Left lung (tissue), 10 donors: Measurements from ENCODE around the gene ABITRAM. TPM values are rescaled to one million over a fixed set of nuclear protein-coding genes. Genes with fewer than 3 reads are reported as not detected.

Experiments
- ATAC-seq: fragments of 200-7000 bp; cut with Tn5 transposase; one replicate; pipeline ENCODE4 v1.9.1; 2020; ENCODE audit warnings: moderate library complexity
- DNase-seq, 4 donors: peaks; one replicate each; pipeline ENCODE4 v3.0.0-alpha.2; 2013 to 2020
- H3K27ac ChIP-seq, 2 donors: fragments of 200-600 bp; sonication (generic) in 1 of 2; one replicate each; pipeline versions ENCODE4 v1.5.0 to v1.8.0; 2020 to 2021
- H3K27me3 ChIP-seq, 2 donors: fragments of 200-600 bp; sonication (generic) in 1 of 2; one replicate each; pipeline versions ENCODE4 v1.5.0 to v1.8.0; 2020 to 2021
- H3K36me3 ChIP-seq, 2 donors: fragments of 200-600 bp; sonication (generic) in 1 of 2; one replicate each; pipeline versions ENCODE4 v1.5.0 to v1.8.0; 2020 to 2021
- H3K4me1 ChIP-seq, 2 donors: fragments of 200-600 bp; one replicate each; pipeline ENCODE4 v1.8.0; 2021
- H3K4me3 ChIP-seq, 2 donors: fragments of 200-600 bp; sonication (generic) in 1 of 2; one replicate each; pipeline versions ENCODE4 v1.5.0 to v1.8.0; 2020 to 2021; ENCODE audit warnings: mild to moderate bottlenecking in 1 of 2
- H3K9me3 ChIP-seq, 2 donors: fragments of 200-600 bp; sonication (generic) in 1 of 2; one replicate each; pipeline versions ENCODE4 v1.5.0 to v1.8.0; 2020 to 2021
- intact Hi-C, 2 donors: fragments of 100-400 bp; cut with DNase I; formaldehyde crosslinking; loops; one replicate each; pipeline versions ENCODE4 v1.11.2 to v1.14.2; 2022
- polyA plus RNA-seq, 6 donors: library from polyadenylated mRNA; unstranded; fragments of 120-200 nt; gene quantifications; one replicate each; pipeline ENCODE4 v1.2.1, GENCODE V29; 2013; ENCODE audit not compliant: insufficient read length in 6 of 6
- total RNA-seq, 2 donors: library from RNA; stranded (reverse); fragmentation: NEBNext Ultra II Directional; extraction: Animal tissue kit (Norgen Biotek cat#: 25700); gene quantifications; one replicate each; pipeline ENCODE4 v1.2.1, GENCODE V29; 2021
- TF ChIP-seq, protein P1 (sequence below), 2 donors: fragments of 200-600 bp; sonication (generic) in 1 of 2; IDR thresholded peaks; one replicate each; pipeline versions ENCODE4 v1.5.0 to v1.8.0; 2021; ENCODE audit warnings: antibody characterized with exemption in 2 of 2
- donor health status: DM: no; HTN: yes; CAD: no.
- donor health status: DM: no; HTN: no; CAD: no.

Gene ABITRAM
- total and polyA plus RNA-seq, 8 donors, result 13.1 to 32.0 (median 29.0) TPM

DNA sequence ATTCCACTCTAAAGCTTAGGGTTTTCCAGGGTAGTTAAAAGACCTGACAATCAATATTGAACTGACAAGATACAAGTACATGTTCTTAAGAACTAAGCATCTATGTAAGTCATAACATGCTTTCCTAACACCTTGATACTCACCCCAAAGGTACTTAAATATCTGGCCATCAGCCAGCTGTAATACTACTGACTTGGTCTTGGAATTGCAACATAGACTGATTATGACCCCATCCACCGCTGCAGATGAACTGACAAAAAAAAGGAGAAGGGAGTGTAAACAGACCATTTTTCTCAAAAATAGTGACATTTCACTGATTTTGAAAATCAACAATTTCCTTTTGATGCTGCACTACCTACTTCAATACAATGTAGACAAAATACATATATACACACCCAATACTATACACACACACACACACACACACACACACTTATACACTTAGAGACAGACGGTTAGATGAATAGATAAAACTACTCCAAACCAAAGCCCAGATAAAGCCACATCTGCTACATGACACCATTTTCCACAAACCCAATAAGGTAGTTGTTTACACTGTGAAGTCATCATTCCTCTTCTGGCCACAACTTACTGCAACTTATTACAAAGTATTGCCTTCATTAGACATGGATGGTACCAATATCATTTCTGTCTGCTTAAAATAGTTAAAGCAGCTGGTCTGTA lies 30.6 kb upstream of the ABITRAM start:
- no peaks in the 10 kb centered on the region for H3K4me1 ChIP-seq
- ATAC-seq (no peak), DNase-seq (no peak)
- intact Hi-C loops, result no loop called here
- no peaks in the 10 kb centered on the region for H3K9me3 ChIP-seq
- H3K4me3 ChIP-seq, result no peak overlapping the region
- H3K27ac ChIP-seq, result no peak overlapping the region
- TF ChIP-seq, protein P1, sequence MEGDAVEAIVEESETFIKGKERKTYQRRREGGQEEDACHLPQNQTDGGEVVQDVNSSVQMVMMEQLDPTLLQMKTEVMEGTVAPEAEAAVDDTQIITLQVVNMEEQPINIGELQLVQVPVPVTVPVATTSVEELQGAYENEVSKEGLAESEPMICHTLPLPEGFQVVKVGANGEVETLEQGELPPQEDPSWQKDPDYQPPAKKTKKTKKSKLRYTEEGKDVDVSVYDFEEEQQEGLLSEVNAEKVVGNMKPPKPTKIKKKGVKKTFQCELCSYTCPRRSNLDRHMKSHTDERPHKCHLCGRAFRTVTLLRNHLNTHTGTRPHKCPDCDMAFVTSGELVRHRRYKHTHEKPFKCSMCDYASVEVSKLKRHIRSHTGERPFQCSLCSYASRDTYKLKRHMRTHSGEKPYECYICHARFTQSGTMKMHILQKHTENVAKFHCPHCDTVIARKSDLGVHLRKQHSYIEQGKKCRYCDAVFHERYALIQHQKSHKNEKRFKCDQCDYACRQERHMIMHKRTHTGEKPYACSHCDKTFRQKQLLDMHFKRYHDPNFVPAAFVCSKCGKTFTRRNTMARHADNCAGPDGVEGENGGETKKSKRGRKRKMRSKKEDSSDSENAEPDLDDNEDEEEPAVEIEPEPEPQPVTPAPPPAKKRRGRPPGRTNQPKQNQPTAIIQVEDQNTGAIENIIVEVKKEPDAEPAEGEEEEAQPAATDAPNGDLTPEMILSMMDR (IDR thresholded peaks at IDR 0.05), result no peak
- H3K36me3 ChIP-seq, result peaks cover 0 to 95% of the 10 kb centered on the region in 2 donors
- no peaks in the 10 kb centered on the region for H3K27me3 ChIP-seq

DNA sequence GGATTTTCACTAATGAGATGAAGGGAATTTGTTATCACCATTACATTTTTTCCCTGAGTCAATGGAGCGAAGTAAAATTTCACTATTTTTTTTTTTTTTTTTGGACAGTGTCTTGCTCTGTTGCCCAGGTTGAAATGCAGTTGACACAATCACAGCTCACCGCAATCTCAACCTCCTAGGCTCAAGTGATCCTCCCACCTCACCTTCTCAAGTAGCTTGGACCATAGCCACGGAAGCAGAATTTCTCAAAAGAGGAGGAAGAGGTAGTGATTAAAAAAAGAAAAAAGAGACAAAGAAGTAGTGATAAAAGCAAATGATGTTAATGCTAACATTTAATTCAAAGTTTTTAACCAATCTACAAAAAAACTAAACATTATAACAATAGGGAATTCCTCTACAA lies 30.0 kb upstream of the ABITRAM start:
- H3K9me3 ChIP-seq, result no peaks in the 10 kb centered on the region
- no peaks in the 10 kb centered on the region for H3K4me1 ChIP-seq
- DNase-seq (no peak), ATAC-seq (no peak)
- TF ChIP-seq, protein P1 (IDR thresholded peaks at IDR 0.05), result no peak
- H3K27me3 ChIP-seq, result no peaks in the 10 kb centered on the region
- intact Hi-C loops, result no loop called here
- H3K36me3 ChIP-seq, result peaks cover 0 to 95% of the 10 kb centered on the region in 2 donors
- H3K4me3 ChIP-seq, result no peak overlapping the region
- H3K27ac ChIP-seq, result no peak overlapping the region

DNA sequence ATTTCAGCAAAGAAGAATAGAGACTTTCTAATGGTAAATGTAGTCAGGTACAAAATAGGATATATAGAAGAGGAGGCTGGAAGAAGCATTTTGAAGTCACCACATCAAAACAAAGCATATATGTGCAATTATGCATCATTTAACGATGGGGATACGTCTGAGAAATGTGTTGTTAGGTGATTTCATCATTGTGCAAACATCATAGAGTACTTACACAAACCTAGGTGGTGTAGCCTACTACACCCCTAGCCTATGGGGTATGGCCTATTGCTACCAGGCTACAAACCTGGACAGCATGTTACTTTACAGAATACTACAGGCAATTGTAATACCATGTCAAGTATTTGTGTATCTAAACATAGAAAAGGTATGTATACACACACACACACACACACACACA lies 28.7 kb upstream of the ABITRAM start:
- no peak for ATAC-seq
- DNase-seq, result no peak

DNA sequence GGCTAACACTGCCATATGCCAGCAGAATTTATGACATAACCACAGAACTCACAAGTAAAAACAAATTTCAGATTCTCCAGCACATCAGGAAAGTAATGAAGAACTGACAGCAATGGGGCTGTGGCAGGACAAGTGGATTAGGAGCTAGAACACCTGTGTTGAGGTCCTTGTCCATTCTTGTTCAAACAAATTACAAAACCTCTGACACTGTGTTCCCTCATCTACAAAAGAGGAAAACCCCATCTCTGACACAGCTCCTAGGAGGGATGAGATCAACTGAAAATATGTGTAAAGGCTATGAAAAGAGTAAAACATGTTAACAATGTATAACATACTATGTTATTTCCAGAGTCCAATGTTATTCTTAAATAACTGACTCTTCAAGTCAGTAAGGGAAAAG lies 23.8 kb upstream of the ABITRAM start:
- Histone ChIP-seq H3K36me3 (peaks cover 0 to 88% of the 10 kb centered on the region in 2 donors), H3K4me1 (no peaks in the 10 kb centered on the region), H3K27me3 (no peaks in the 10 kb centered on the region), H3K4me3 (no peak overlapping the region), H3K27ac (no peak overlapping the region), H3K9me3 (no peaks in the 10 kb centered on the region)
- DNase-seq, result no peak
- TF ChIP-seq, protein P1 (IDR thresholded peaks at IDR 0.05), result no peak
- no peak for ATAC-seq
- intact Hi-C loops, result no loop called here

More for the DNA sequence above, 28.7 kb upstream of the ABITRAM start:
- Histone ChIP-seq H3K27ac (no peak overlapping the region), H3K4me3 (no peak overlapping the region), H3K4me1 (no peaks in the 10 kb centered on the region), H3K36me3 (peaks cover 0 to 94% of the 10 kb centered on the region in 2 donors), H3K9me3 (no peaks in the 10 kb centered on the region), H3K27me3 (no peaks in the 10 kb centered on the region)
- TF ChIP-seq, protein P1 (IDR thresholded peaks at IDR 0.05), result no peak
- intact Hi-C loops, result no loop called here

DNA sequence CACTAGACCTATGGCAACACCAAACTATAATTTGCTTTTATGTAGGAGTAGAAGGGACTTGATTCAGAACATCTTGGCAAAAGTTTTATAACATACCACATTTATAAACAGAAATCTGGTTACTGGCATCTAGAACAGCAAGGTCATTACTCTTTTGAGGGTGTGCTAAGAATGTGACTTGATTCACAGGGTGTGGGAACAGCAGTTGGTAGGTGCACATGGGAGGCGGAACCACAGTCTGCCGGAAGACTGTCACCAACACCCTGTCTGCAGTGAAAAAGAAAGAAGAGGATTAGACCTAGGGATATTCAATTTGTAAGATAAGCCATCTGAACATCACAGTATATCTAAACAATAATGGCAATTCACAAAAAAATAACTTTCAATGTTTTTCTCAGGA lies 23.3 kb upstream of the ABITRAM start:
- Histone ChIP-seq H3K27ac (no peak overlapping the region), H3K36me3 (peaks cover 0 to 88% of the 10 kb centered on the region in 2 donors), H3K27me3 (no peaks in the 10 kb centered on the region), H3K9me3 (no peaks in the 10 kb centered on the region), H3K4me3 (no peak overlapping the region), H3K4me1 (no peaks in the 10 kb centered on the region)
- DNase-seq (no peak), ATAC-seq (no peak)
- intact Hi-C loops, result no loop called here
- TF ChIP-seq, protein P1 (IDR thresholded peaks at IDR 0.05), result no peak
